ENCODE measurements around the gene COL25A1.
"Not testable (repeated sequence)": the region's sequence is repeated elsewhere in the genome, so short reads cannot be mapped to it uniquely, and the experiment has no call there.

The COL25A1 gene

DNA sequence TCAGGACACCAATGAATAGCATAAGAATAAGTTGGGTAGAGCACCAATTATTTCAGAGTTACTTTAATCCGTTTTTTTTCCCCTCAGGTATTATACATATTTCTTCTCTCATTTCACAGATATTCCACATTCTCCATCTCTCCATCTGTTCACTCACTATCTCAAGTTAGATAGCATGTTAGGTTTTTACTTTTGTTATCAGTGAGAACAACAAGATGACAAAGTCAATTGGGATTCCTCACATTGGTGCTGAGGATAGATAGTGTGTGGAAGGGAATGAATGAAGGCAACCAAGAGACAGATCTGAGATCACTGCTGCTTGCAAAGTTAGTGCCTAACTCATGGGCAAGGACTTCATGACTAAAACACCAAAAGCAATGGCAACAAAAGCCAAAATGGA, 427.7 kb downstream of the COL25A1 start:
- no peaks in the 10 kb centered on the region for H4K20me1 ChIP-seq (ENCODE audit: insufficient read depth, low read length)
- no peaks in the 10 kb centered on the region for H3K9me3 ChIP-seq (ENCODE audit: insufficient read depth, low read length)
- H2AFZ ChIP-seq (ENCODE audit: low read depth, low read length): no peak overlapping the region
- H3K9ac ChIP-seq (ENCODE audit: low read length): no peak overlapping the region
- no peak overlapping the region for H3K4me3 ChIP-seq (ENCODE audit: low read length)
- TF ChIP-seq, protein P1, sequence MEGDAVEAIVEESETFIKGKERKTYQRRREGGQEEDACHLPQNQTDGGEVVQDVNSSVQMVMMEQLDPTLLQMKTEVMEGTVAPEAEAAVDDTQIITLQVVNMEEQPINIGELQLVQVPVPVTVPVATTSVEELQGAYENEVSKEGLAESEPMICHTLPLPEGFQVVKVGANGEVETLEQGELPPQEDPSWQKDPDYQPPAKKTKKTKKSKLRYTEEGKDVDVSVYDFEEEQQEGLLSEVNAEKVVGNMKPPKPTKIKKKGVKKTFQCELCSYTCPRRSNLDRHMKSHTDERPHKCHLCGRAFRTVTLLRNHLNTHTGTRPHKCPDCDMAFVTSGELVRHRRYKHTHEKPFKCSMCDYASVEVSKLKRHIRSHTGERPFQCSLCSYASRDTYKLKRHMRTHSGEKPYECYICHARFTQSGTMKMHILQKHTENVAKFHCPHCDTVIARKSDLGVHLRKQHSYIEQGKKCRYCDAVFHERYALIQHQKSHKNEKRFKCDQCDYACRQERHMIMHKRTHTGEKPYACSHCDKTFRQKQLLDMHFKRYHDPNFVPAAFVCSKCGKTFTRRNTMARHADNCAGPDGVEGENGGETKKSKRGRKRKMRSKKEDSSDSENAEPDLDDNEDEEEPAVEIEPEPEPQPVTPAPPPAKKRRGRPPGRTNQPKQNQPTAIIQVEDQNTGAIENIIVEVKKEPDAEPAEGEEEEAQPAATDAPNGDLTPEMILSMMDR (IDR thresholded peaks at IDR 0.05; ENCODE audit: low read depth, low read length): no peak
- no peak for TF ChIP-seq EZH2phosphoT487 (IDR thresholded peaks at IDR 0.05; ENCODE audit: low read depth)
- no peak overlapping the region for H3K27ac ChIP-seq (ENCODE audit: low read length)
- no peak overlapping the region for H3K4me2 ChIP-seq (ENCODE audit: low read length)
- H3K79me2 ChIP-seq (ENCODE audit: low read length): no peaks in the 10 kb centered on the region
- H3K27me3 ChIP-seq (ENCODE audit: low read depth, low read length): no peaks in the 10 kb centered on the region
- no peaks in the 10 kb centered on the region for H3K4me1 ChIP-seq (ENCODE audit: low read length)
- H3K36me3 ChIP-seq (replicated peaks; ENCODE audit: low read depth, low read length): no peaks in the 10 kb centered on the region

DNA sequence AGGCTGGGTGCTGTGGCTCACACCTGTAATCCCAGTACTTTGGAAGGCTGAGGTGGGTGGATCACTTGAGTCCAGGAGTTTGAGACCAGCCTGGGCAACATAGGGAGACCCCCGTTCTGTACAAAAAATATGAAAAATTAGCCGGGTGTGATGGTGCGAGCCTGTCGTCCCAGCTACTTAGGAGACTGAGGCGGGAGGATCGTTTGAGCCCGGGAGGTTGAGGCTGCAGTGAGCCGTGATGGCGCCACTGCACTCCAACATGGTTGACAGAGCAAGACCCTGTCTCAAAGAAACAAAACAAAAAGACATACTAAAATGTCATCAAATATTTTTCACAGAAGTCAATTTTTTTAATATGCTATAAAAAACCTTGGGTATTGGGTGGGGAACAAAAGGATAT, 432.5 kb downstream of the COL25A1 start:
- not testable (repeated sequence) for H3K27me3 ChIP-seq (ENCODE audit: low read depth, low read length); H3K4me2 ChIP-seq (ENCODE audit: low read length); H3K4me1 ChIP-seq (ENCODE audit: low read length); H4K20me1 ChIP-seq (ENCODE audit: insufficient read depth, low read length); H3K4me3 ChIP-seq (ENCODE audit: low read length); H3K9ac ChIP-seq (ENCODE audit: low read length); H3K36me3 ChIP-seq (replicated peaks; ENCODE audit: low read depth, low read length); H3K9me3 ChIP-seq (ENCODE audit: insufficient read depth, low read length); H3K79me2 ChIP-seq (ENCODE audit: low read length); H3K27ac ChIP-seq (ENCODE audit: low read length); H2AFZ ChIP-seq (ENCODE audit: low read depth, low read length)

DNA sequence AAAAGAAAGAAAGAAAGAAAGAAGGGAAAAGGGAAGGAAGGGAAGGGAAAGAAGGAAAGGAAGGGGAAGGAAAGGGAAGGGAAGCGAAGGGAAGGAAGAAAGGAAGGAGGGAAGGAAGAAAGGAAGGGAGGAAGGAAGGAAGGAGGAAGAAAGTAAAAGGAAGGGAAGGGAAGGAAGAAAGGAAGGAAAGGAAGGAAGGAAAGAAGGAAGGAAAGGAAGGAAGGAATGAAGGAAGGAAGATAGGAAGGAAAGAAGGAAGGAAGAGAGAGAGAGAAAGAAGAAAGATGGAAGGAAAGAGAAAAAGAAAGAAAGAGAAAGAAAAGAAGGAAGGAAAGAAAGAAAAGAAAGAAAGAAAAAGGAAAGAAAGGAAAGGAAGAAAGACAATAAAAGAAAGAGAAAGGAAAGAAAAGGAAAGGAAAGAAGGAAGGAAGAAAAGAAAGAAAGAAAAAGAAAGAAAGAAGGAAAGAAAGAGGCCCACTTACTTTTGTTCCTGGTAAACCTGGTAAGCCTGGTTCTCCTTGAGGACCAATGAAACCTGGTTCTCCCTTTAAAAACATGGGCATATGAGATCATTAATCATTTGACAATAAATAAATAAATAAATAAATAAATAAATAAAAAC, 433.7 kb downstream of the COL25A1 start:
- Histone ChIP-seq H2AFZ (ENCODE audit: low read depth, low read length) (no peak overlapping the region), H3K36me3 (replicated peaks; ENCODE audit: low read depth, low read length) (no peaks in the 10 kb centered on the region)

DNA sequence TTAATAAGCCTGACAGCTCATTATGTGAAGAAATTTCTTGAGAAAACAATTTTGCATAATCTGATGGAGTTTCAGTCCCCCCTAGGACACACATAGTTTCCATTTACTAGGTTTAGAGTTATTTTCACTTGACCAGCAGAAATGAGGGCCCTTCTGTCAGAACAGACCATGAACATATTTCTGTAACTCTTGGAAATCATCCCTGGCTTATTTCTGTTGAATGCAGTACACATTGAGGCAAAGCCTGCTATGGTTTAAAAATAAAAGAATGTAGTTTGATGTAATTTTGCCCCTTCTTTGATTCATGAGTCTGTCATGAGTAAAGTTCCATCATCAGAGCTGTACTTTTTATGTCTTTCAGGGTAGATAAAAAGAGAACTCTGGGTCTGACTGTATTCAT, 435.0 kb downstream of the COL25A1 start:
- Histone ChIP-seq H3K4me2 (ENCODE audit: low read length) (no peak overlapping the region), H3K9me3 (ENCODE audit: insufficient read depth, low read length) (no peaks in the 10 kb centered on the region), H3K4me3 (ENCODE audit: low read length) (no peak overlapping the region), H4K20me1 (ENCODE audit: insufficient read depth, low read length) (no peaks in the 10 kb centered on the region), H2AFZ (ENCODE audit: low read depth, low read length) (no peak overlapping the region), H3K27ac (ENCODE audit: low read length) (no peak overlapping the region), H3K79me2 (ENCODE audit: low read length) (no peaks in the 10 kb centered on the region), H3K27me3 (ENCODE audit: low read depth, low read length) (no peaks in the 10 kb centered on the region), H3K9ac (ENCODE audit: low read length) (no peak overlapping the region), H3K36me3 (replicated peaks; ENCODE audit: low read depth, low read length) (no peaks in the 10 kb centered on the region), H3K4me1 (ENCODE audit: low read length) (no peaks in the 10 kb centered on the region)
- no peak for TF ChIP-seq EZH2phosphoT487 (IDR thresholded peaks at IDR 0.05; ENCODE audit: low read depth)
- TF ChIP-seq, protein P1 (IDR thresholded peaks at IDR 0.05; ENCODE audit: low read depth, low read length): no peak

More for the DNA sequence above, 433.7 kb downstream of the COL25A1 start:
- Histone ChIP-seq H3K9ac (ENCODE audit: low read length) (no peak overlapping the region), H4K20me1 (ENCODE audit: insufficient read depth, low read length) (no peaks in the 10 kb centered on the region), H3K4me1 (ENCODE audit: low read length) (no peaks in the 10 kb centered on the region), H3K4me2 (ENCODE audit: low read length) (no peak overlapping the region), H3K27me3 (ENCODE audit: low read depth, low read length) (no peaks in the 10 kb centered on the region), H3K79me2 (ENCODE audit: low read length) (no peaks in the 10 kb centered on the region), H3K9me3 (ENCODE audit: insufficient read depth, low read length) (no peaks in the 10 kb centered on the region), H3K27ac (ENCODE audit: low read length) (no peak overlapping the region), H3K4me3 (ENCODE audit: low read length) (no peak overlapping the region)
- TF ChIP-seq, protein P1 (IDR thresholded peaks at IDR 0.05; ENCODE audit: low read depth, low read length): no peak
- TF ChIP-seq EZH2phosphoT487 (IDR thresholded peaks at IDR 0.05; ENCODE audit: low read depth): no peak
